T-helper 1 cell treated with Interleukin-12 subunit alpha and Interleukin-12 subunit beta and Interleukin-4 antibody, amounts not matched to agents 30 ng/mL and 1 ng/mL, for 36 hours (primary cell): ENCODE results near the gene IL11. TPM values are rescaled to one million over a fixed set of nuclear protein-coding genes. Genes with fewer than 3 reads are reported as not detected.

Experiments used
- intact Hi-C: fragments of 100-400 bp; cut with micrococcal nuclease; formaldehyde crosslinking; loops from one replicate; pipeline ENCODE4 v1.15.1; 2024
- total RNA-seq: library from RNA; stranded (reverse); gene quantifications from 2 replicates; pipeline ENCODE4 v1.2.3, GENCODE V29; 2022

The IL11 gene
- total RNA-seq, 1 donor from 2014 or later, result 0.74 TPM

- intact Hi-C loops, result no loop called here
These were observed 21.7 kb upstream of the IL11 start for GRCh38 chr19:55391702-55392615.

DNA sequence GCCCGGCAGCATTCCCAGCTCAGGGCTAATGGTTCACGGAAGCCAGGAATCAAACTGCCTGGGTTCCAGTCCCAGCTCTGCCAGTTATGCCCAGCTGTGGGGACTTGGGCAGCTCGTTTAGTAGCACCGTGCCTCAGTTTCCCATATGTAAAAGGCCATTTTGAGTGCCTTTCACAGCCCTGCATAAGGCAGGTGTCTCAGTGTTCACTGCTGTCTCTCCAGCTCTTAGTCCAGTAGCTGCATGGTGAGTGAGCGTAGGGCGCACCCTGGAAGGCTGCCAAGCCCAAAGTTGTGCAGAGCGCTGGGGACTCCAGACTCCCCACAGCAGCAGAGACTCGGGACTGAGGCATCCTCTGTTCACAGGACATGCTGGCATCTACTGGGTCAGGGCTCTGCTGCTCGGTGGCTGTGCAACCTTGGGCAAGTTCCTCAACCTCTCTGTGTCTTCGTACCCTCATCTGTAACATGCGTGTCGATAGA, 21.0 kb upstream of the IL11 start:
- intact Hi-C loops, result no loop called here

- intact Hi-C loops, result no loop called here
These were observed 20.2 kb upstream of the IL11 start for GRCh38 chr19:55390461-55390880.

DNA sequence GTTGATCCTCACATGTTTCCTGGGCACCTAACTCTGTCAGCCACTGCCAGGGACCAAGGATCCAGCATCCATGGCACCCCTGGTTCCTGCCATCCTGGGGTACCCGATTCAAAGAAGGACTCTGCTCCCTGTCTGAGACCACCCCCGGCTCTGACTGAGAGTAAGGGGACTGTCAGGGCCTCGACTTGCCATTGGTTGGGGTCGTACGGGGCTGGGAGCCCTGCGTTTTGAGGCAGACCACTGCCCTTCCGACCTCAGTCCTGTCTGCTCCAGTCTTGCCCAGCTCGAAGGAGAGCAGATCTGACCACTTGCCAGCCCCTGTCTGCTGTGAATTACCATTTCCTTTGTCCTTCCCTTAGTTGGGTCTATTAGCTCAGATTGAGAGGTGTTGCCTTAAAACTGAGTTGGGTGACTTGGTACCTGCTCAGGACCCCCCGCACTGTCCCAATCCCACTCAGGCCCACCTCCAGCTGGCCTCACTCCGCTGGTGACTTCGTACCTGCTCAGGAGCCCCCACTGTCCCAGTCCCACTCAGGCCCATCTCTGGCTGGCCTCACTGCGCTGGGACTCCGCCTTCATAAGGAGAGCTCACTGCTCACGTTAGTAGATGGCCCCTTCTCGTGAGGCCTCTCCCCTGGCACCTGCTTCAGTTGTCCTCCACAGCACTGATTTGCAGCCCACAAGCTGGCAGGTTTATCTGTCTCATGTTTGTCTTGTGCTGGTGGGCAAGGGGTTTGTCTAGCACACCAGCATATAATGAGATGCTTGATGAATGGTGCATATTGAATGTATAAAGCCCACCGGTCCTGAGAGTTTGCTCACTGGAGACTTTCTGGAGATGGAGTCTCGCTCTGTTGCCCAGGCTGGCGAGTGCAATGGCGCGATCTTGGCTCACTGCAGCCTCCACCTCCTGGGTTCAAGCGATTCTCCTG, 19.4 kb upstream of the IL11 start:
- intact Hi-C loops, result loop anchor here (5.0 to 10.0 kb wide), 3 partner anchors 113 to 925 kb away; partner anchors contain the start of genes LENG9, ZNF580 and ZNF581

- intact Hi-C loops, result loop anchor here (5.0 to 10.0 kb wide), 3 partner anchors 114 to 923 kb away; partner anchors contain the start of genes LENG9, ZNF580 and ZNF581
These were observed 17.7 kb upstream of the IL11 start for GRCh38 chr19:55387736-55388497.

GRCh38 chr19:55386493-55386971, 16.3 kb upstream of the IL11 start:
- intact Hi-C loops, result loop anchor here (5.0 to 10.0 kb wide), 3 partner anchors 116 to 922 kb away; partner anchors contain the start of genes LENG9, ZNF580 and ZNF581

- intact Hi-C loops, result loop anchor here (1.0 to 10.0 kb wide), 16 partner anchors 22 to 921 kb away; partner anchors contain the start of genes COX6B2, FIZ1, HSPBP1 and ISOC2
These were observed 15.6 kb upstream of the IL11 start, which contains the start of gene RPL28 for GRCh38 chr19:55385724-55386492. TSS of gene RPL28 (plus strand) at chr19:55385932. CDS start at chr19:55386358, 426 bp downstream.

DNA sequence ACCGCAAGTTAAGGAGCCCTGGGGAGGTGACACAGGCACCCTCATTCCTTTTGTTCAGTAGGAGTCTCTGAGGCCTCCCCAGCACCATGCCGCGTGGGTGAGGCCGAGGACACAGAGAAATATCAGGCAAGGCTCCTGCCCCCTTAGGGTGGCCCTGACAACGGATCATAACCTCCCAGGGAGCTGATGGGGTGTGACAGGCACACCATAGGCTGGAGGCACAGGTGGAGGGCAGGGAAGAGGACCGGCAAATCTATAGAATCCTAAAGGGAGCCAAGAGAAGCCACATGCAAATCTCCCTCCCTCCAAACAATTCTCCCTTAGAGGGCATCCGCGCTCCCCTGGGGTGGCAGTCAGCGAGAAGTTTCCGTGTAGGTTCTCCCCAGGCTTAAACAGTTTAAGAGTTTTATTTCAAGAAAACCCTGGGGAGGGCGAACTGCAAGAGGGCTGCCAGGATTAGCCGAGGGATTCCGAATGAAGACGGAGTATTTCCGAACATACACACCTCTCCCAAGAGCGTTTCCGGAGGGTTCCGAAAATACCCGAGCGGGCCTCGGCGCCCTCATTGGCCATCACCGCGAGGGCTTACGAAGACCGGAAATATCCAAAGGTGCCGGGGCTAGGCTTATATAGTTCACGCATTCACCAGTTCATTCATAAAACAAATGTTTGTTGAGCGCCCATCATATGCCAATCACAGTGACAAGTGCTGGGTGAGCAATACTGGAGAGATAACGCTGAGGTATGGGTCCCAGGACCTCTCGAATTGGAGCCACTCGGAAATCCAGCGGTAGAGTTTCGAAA, 14.9 kb upstream of the IL11 start:
- intact Hi-C loops, result loop anchor here (1.0 to 10.0 kb wide), 16 partner anchors 23 to 920 kb away; partner anchors contain the start of genes COX6B2, FIZ1, HSPBP1 and ISOC2

- intact Hi-C loops, result loop anchor here (10.0 kb wide), 1 partner anchor 920 kb away; the partner anchor contains the start of gene LENG9
These were observed 14.1 kb upstream of the IL11 start, which contains the start of gene TMEM238 for GRCh38 chr19:55384131-55384919. TSS of gene TMEM238 (minus strand) at chr19:55384292. CDS start at chr19:55384259, 33 bp downstream.

DNA sequence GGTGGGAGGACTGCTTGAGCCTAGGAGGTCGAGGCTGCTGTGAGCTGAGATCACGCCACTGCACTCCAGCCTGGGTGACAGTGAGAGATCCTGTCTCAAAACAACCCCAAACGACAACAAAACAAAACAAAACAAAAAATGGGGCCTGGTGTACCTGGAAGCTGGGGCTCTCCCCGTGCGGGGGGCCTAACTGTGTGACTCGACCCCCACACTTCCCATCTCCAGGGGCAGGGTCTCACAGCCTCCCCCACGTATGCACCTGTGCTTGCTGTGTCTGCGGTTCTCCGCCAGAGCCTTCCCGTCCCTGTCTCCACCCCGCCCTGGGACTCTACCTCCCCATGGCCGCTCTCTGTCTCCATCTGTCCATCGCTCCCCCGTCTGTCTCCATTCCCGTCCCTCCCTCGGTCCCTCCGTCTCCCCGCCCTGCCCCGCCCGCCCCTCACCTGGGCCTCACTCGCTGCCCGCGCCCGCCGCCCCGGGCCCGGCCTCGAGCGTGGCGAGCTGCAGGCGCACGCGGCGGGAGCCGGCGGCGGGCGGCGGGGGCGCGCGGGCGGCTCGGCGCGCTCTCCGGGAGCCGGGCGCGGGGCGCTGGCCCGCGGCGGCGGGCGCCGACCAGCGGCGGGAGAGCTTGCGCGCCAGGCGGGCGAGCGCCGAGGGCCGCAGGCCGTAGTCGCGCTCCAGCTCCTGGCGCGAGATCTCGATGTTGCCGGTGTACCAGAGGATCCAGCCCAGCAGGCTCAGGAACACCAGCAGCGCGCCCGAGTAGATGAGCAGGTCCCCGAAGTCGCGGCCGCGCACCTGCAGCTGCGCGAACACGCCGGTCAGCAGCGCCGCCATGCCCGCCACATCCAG, 13.2 kb upstream of the IL11 start:
- intact Hi-C loops, result loop anchor here (1.0 to 10.0 kb wide), 2 partner anchors 91 to 919 kb away; partner anchors contain the start of gene LENG9

- intact Hi-C loops, result loop anchor here (1.0 to 10.0 kb wide), 2 partner anchors 90 to 918 kb away; partner anchors contain the start of gene LENG9
These were observed 12.3 kb upstream of the IL11 start for GRCh38 chr19:55382522-55383054.

DNA sequence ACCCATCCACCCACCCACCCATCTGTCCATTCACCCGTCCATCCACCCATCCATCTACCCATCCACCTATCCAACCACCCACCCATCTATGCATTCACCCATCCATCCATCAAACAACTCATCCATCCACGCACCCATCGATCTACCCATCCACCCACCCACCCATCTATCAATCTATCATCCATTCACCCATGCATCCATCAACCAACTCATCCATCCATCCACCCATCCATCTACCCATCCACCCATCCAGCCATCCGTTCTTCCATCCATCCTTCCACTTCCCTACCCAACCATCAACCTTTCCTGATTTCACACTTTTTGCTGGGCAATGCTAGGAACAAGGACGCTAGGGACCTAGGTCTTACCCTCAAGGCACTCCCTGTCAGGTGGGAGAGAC, 11.8 kb upstream of the IL11 start:
- intact Hi-C loops, result loop anchor here (10.0 kb wide), 1 partner anchor 917 kb away; the partner anchor contains the start of gene LENG9

DNA sequence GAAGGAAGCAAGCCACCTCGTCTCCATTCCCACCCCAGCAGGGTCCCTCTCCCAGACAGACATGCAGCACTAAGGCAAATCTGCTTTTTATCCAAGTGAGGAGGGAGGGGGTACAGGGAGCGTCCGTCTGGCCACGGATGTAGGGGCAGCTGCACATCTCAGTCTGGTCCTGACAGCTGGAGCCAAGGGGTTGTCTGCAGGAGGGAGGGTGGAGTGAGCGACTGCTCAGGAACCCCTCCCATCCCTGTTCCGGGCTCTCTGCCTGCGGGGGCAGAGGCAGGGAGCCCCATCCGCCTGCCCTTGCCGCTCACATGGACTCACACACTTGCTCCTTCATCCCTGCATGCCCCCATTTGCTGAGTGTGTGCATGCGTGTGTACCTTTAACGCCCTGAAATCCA, 8.9 kb upstream of the IL11 start:
- intact Hi-C loops, result no loop called here

GRCh38 chr19:55377356-55378131, 7.3 kb upstream of the IL11 start:
- intact Hi-C loops, result no loop called here

DNA sequence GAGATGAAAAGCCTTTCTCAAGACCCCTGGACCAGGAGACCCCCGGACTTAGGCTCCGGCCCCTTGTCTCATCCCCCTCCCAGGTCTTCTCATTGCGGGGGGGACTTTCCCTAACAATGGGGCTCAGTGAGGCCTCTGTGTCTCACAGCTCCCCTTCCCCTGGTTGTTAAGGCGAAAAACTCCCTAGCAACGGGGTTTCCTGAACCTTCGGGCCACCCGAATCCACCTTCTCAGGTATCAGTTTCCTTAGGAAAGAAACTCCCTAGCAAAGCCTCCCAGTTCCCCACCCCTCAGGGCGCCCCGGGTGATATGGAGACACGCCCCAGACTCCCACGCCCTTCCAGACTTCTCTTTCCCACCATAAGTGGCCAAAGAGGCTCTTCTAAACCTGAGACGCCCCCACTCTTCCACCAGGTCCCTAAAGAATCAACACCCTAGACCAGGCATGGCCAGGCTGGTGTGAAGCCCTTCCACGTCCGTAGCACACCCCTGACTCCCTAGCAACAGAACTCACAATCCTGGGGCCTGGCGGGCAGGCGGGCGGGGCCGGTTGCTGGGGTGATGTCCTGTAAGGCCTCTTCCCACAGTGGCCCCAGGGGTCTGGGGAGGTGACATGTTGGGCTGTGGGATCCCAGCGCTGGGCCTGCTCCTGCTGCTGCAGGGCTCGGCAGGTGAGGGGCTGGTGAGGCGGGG, 6.1 kb upstream of the IL11 start, which contains the start of gene TMEM190:
Gene TMEM190 (plus strand): TSS at position 586 of the 693 bp plus-strand sequence. CDS start 28 bp downstream, at position 614.
- intact Hi-C loops, result no loop called here
